Skeletal muscle tissue (tissue), 4 donors: ENCODE measurements around the gene LRP1B. TPM values are rescaled to one million over a fixed set of nuclear protein-coding genes. Genes with fewer than 3 reads are reported as not detected.

ENCODE experiments used
- H3K27ac ChIP-seq: one replicate; pipeline ENCODE4 v1.7.0; 2013; ENCODE audit warnings: mild to moderate bottlenecking, low read depth, low read length, inconsistent platforms
- H3K27me3 ChIP-seq, 3 donors: one replicate each; pipeline ENCODE4 v1.7.0; 2013; ENCODE audit warnings: low read length in 3 of 3; ENCODE audit not compliant: control insufficient read depth in 3 of 3, insufficient read depth in 3 of 3
- H3K36me3 ChIP-seq, 3 donors: one replicate each; pipeline ENCODE4 v1.7.0; 2013; ENCODE audit warnings: low read length in 3 of 3; ENCODE audit not compliant: control insufficient read depth in 3 of 3, insufficient read depth in 3 of 3
- H3K4me1 ChIP-seq, 3 donors: one replicate each; pipeline ENCODE4 v1.7.0; 2013; ENCODE audit warnings: low read length in 3 of 3, mild to moderate bottlenecking in 3 of 3; ENCODE audit not compliant: control insufficient read depth in 3 of 3, insufficient read depth in 3 of 3
- H3K4me3 ChIP-seq, 3 donors: one replicate each; pipeline ENCODE4 v1.7.0; 2013; ENCODE audit warnings: low read length in 3 of 3
- H3K9ac ChIP-seq, 3 donors: one replicate each; pipeline ENCODE4 v1.7.0; 2013; ENCODE audit warnings: low read length in 3 of 3, mild to moderate bottlenecking in 3 of 3, moderate library complexity in 2 of 3, low read depth in 1 of 3
- H3K9me3 ChIP-seq, 3 donors: one replicate each; pipeline ENCODE4 v1.7.0; 2013; ENCODE audit warnings: low read length in 3 of 3; ENCODE audit not compliant: control insufficient read depth in 3 of 3
- total RNA-seq: library from RNA; depleted of rRNA; stranded (reverse); fragments of >200 nt; gene quantifications from one replicate; pipeline ENCODE4 v1.2.3, GENCODE V29; 2014
- donor health status: Osteomylitis.

LRP1B gene
- total RNA-seq, 1 donor from 2014 or later = 2.6 TPM

DNA sequence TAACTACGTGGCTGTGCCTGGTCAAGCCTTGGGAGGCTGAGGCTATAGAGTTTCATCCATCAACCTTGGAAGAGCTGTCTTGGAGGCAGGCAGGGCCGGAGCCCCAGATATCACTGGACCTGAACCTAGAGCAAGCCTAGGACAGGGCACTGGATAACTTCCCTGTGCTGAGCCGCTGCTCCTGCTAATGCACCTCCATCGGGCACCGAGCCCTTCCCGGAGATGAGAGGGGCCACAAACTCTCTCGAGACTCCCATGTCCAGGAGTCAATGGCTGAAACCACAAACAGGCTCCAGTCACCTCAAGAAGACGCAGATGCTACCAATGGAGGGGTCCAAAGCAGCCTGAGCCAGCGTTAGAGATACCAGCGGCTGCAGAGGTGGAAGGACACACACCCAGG, 866.0 kb downstream of the LRP1B start:
- no peaks in the 10 kb centered on the region for H3K9me3 ChIP-seq
- H3K4me3 ChIP-seq = no peak overlapping the region
- no peak overlapping the region for H3K9ac ChIP-seq
- H3K4me1 ChIP-seq = no peaks in the 10 kb centered on the region
- no peak overlapping the region for H3K27ac ChIP-seq
- no peaks in the 10 kb centered on the region for H3K36me3 ChIP-seq
- no peaks in the 10 kb centered on the region for H3K27me3 ChIP-seq

DNA sequence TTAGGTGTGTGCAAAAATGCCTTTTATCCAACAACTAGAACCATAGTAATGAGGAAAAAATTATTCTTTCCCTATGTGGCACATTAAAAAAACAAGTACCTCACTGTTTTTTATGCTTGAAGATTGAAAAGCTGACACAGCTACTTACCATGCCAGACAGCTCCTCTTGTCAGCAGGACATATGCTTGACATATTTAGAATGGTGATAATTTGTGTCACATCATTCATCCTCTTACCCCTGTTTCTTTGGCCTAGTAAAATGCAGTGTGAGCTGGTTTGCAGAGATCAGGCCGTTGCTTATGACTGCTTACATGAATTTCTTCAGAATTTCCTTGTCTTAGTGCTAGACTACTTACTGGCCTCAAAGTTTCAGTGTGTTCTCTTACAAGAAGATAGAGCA, 869.9 kb downstream of the LRP1B start:
- no peaks in the 10 kb centered on the region for H3K36me3 ChIP-seq
- H3K9ac ChIP-seq = no peak overlapping the region
- H3K9me3 ChIP-seq = no peaks in the 10 kb centered on the region
- no peak overlapping the region for H3K27ac ChIP-seq
- H3K4me1 ChIP-seq = no peaks in the 10 kb centered on the region
- H3K27me3 ChIP-seq = no peaks in the 10 kb centered on the region
- no peak overlapping the region for H3K4me3 ChIP-seq

GRCh38 chr2:141259683-141260082, 871.1 kb downstream of the LRP1B start:
- H3K36me3 ChIP-seq = no peaks in the 10 kb centered on the region
- H3K4me3 ChIP-seq = no peak overlapping the region
- H3K4me1 ChIP-seq = no peaks in the 10 kb centered on the region
- H3K27ac ChIP-seq = no peak overlapping the region
- H3K27me3 ChIP-seq = no peaks in the 10 kb centered on the region
- no peaks in the 10 kb centered on the region for H3K9me3 ChIP-seq
- no peak overlapping the region for H3K9ac ChIP-seq

DNA sequence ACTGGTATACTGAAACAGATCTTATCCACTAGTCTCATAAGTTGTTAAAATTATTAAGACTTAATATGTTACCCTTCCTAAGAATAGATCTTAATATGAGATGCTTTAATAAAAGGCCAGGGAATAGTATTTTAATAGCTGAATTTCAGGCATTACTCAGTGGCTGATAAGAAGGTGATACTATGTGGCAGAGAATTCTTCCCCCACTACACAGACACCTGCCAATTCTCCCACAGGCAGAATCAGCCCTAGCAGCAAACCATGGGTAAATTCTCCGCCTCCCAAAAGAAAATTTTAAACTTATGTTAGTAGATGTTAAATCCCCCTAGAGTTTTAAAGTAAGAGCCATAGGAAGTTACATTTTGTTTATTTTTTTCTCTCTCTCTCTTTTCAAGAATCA, 888.8 kb downstream of the LRP1B start:
- H3K4me3 ChIP-seq = no peak overlapping the region
- no peak overlapping the region for H3K9ac ChIP-seq
- no peaks in the 10 kb centered on the region for H3K4me1 ChIP-seq
- H3K9me3 ChIP-seq = no peaks in the 10 kb centered on the region
- no peaks in the 10 kb centered on the region for H3K27me3 ChIP-seq
- H3K27ac ChIP-seq = no peak overlapping the region
- no peaks in the 10 kb centered on the region for H3K36me3 ChIP-seq

DNA sequence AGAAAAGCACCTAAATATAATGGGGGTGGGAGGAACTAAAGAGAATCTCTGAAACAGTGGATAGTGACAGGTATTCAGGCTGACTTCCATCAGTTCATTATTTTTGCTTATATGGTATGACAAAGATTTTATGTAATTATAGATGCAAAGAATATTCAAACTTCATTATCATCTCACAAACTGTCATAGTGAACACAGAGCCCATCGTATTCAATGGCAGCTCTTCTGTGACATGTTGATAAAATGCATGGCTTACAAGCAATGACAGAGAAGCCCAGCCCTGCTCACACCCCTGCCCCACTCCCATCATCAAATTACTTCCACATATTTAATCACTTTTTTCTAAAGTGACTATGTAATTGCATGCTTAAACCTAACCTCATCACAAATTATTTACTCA, 904.3 kb downstream of the LRP1B start:
- Histone ChIP-seq H3K4me3 (no peak overlapping the region), H3K9ac (no peak overlapping the region), H3K36me3 (no peaks in the 10 kb centered on the region), H3K27me3 (no peaks in the 10 kb centered on the region), H3K4me1 (no peaks in the 10 kb centered on the region), H3K27ac (no peak overlapping the region), H3K9me3 (no peaks in the 10 kb centered on the region)

DNA sequence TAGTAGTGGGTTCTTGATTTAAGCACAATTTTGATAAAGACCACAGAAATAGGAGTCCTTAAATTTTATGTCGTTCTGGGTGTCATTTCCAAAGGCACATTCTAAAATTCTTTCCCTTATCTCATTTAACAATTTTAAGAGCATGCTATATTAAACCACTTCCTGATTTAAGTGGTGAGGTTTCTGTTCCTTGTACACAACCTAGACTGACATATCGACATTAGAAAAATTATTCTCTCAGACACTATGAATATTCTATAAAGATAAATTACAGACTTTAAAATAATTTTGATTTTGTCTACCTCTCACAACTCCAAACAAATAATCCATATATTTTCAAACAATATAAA, 923.8 kb downstream of the LRP1B start:
- no peak overlapping the region for H3K27ac ChIP-seq
- no peaks in the 10 kb centered on the region for H3K4me1 ChIP-seq
- no peak overlapping the region for H3K9ac ChIP-seq
- no peaks in the 10 kb centered on the region for H3K36me3 ChIP-seq
- H3K27me3 ChIP-seq = no peaks in the 10 kb centered on the region
- H3K4me3 ChIP-seq = no peak overlapping the region
- no peaks in the 10 kb centered on the region for H3K9me3 ChIP-seq

DNA sequence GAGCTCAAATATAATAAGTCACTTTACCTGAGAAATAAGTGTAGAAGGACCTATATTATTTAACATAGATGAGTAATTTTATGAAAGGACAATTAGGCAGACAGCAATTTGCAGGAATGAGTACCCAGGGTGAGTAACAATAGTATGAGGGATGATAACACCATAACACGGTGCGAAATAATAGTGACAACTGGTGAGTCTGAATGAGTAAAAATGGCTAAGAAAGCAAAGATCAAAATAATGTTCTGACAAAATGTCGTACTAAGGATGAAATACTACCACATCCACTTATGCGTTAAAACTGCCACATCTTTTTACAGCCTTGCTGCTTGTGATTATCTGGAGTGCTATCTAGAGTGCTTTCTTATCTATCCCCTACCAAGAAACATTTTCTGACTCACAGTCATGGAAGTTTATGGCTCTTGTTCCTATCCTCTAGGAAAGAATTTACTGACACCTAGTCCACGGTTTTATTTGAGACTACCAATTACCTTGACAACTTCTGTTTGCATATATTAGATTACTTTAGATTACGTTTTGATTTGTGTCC, 929.7 kb downstream of the LRP1B start:
- no peak overlapping the region for H3K9ac ChIP-seq
- H3K9me3 ChIP-seq = no peaks in the 10 kb centered on the region
- no peaks in the 10 kb centered on the region for H3K36me3 ChIP-seq
- no peak overlapping the region for H3K27ac ChIP-seq
- no peaks in the 10 kb centered on the region for H3K4me1 ChIP-seq
- no peaks in the 10 kb centered on the region for H3K27me3 ChIP-seq
- H3K4me3 ChIP-seq = no peak overlapping the region

GRCh38 chr2:141200191-141200590, 930.6 kb downstream of the LRP1B start:
- no peak overlapping the region for H3K9ac ChIP-seq
- no peaks in the 10 kb centered on the region for H3K36me3 ChIP-seq
- no peaks in the 10 kb centered on the region for H3K4me1 ChIP-seq
- no peak overlapping the region for H3K27ac ChIP-seq
- no peaks in the 10 kb centered on the region for H3K9me3 ChIP-seq
- H3K27me3 ChIP-seq = no peaks in the 10 kb centered on the region
- H3K4me3 ChIP-seq = no peak overlapping the region

- Histone ChIP-seq H3K9ac (no peak overlapping the region), H3K4me1 (no peaks in the 10 kb centered on the region), H3K27me3 (no peaks in the 10 kb centered on the region), H3K36me3 (no peaks in the 10 kb centered on the region), H3K9me3 (no peaks in the 10 kb centered on the region), H3K4me3 (no peak overlapping the region), H3K27ac (no peak overlapping the region)
These were observed 931.1 kb downstream of the LRP1B start for GRCh38 chr2:141199711-141200110.

DNA sequence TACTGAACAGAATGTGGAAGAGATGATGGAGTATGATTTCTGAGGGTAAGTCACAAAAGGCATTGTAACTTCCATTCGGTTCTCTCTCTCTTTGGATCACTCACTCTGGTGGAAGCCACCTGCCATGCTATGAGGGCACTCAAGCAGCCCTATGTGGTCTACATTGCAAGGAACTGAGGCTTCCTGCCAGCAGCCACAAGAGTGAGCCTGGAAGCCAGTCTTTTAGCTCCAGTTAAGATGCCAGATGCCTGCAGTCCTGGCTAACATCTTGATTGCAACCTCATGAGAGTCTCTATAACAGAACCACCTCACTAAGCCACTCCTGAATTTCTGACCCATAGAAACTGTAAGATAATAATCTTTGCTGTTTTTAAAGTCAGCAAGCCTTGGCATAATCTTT, 935.7 kb downstream of the LRP1B start:
- no peaks in the 10 kb centered on the region for H3K36me3 ChIP-seq
- H3K27me3 ChIP-seq = no peaks in the 10 kb centered on the region
- H3K27ac ChIP-seq = no peak overlapping the region
- H3K9ac ChIP-seq = no peak overlapping the region
- no peaks in the 10 kb centered on the region for H3K4me1 ChIP-seq
- no peaks in the 10 kb centered on the region for H3K9me3 ChIP-seq
- H3K4me3 ChIP-seq = no peak overlapping the region

GRCh38 chr2:141187075-141187439, 943.8 kb downstream of the LRP1B start:
- no peak overlapping the region for H3K9ac ChIP-seq

More at GRCh38 chr2:141187075-141187439, 943.8 kb downstream of the LRP1B start:
- H3K36me3 ChIP-seq = no peaks in the 10 kb centered on the region
- H3K4me3 ChIP-seq = no peak overlapping the region
- H3K4me1 ChIP-seq = no peaks in the 10 kb centered on the region
- H3K27me3 ChIP-seq = no peaks in the 10 kb centered on the region
- no peaks in the 10 kb centered on the region for H3K9me3 ChIP-seq
- H3K27ac ChIP-seq = no peak overlapping the region
